Gastrocnemius medialis (tissue), 4 donors: ENCODE measurements around the gene RIPPLY2. TPM values are rescaled to one million over a fixed set of nuclear protein-coding genes. Genes with fewer than 3 reads are reported as not detected.
A peak's percentile ranks its signal among the peaks of the same experiment; 100 is the strongest.

Experiments
- ATAC-seq, 2 donors: fragments of 150-250 bp; one replicate each; pipeline ENCODE4 v1.9.1; 2016
- DNase-seq, 2 donors: peaks; one replicate each; pipeline ENCODE4 v3.0.0-alpha.2; 2019
- H3K27ac ChIP-seq, 4 donors: fragments of 200-600 bp; sonication (generic); 1 replicate in 1 of 4; 2 replicates in 3 of 4; pipeline ENCODE4 v1.5.1; 2016 to 2018; ENCODE audit warnings: mild to moderate bottlenecking in 2 of 4, moderate library complexity in 1 of 4
- H3K27me3 ChIP-seq, 3 donors: fragments of 200-600 bp; sonication (generic) in 2 of 3; 1 replicate in 1 of 3; 2 replicates in 2 of 3; pipeline versions ENCODE4 v1.5.1 to v1.6.0; 2016 to 2019; ENCODE audit warnings: mild to moderate bottlenecking in 1 of 3, moderate library complexity in 1 of 3
- H3K36me3 ChIP-seq, 2 donors: fragments of 200-600 bp; sonication (generic) in 1 of 2; one replicate each; pipeline ENCODE4 v1.5.1; 2017 to 2018
- H3K4me1 ChIP-seq, 2 donors: fragments of 200-600 bp; sonication (generic) in 1 of 2; one replicate each; pipeline ENCODE4 v1.5.1; 2016 to 2017; ENCODE audit warnings: mild to moderate bottlenecking in 2 of 2
- H3K4me3 ChIP-seq, 4 donors: fragments of 200-600 bp; sonication (generic) in 3 of 4; 1 replicate in 1 of 4; 2 replicates in 3 of 4; pipeline ENCODE4 v1.5.1; 2016 to 2019; ENCODE audit warnings: mild to moderate bottlenecking in 2 of 4
- H3K9me3 ChIP-seq, 3 donors: fragments of 200-600 bp; sonication (generic) in 2 of 3; 1 replicate in 1 of 3; 2 replicates in 2 of 3; pipeline ENCODE4 v1.5.1; 2016 to 2019
- POLR2A ChIP-seq, 2 donors: fragments of 450-650 bp; IDR thresholded peaks; one replicate each; pipeline ENCODE4 v1.6.1; 2017; ENCODE audit warnings: antibody characterized with exemption in 2 of 2, mild to moderate bottlenecking in 2 of 2, moderate library complexity in 2 of 2
- in situ Hi-C, 4 donors: fragments of 200-750 bp; cut with MboI; loops; one replicate each; pipeline versions ENCODE4 v1.15.0 to v1.8.0; 2017; ENCODE audit warnings: low sequenced_read_pairs in 4 of 4
- intact Hi-C: fragments of 100-400 bp; cut with DNase I; formaldehyde crosslinking; loops from one replicate; pipeline ENCODE4 v1.15.1; 2023; ENCODE audit warnings: low total_unique reads
- total RNA-seq, 4 donors: library from RNA; depleted of rRNA; stranded (reverse); fragments of >200 nt; gene quantifications; one replicate each; pipeline versions ENCODE4 v1.1.0 to v1.2.3, GENCODE V29; 2016
- TF ChIP-seq, protein P1 (sequence below), 5 experiments: fragments of 450-650 bp in 3 of 5; fragments of 200-600 bp in 2 of 5; sonication (generic) in 2 of 5; IDR thresholded peaks in 4 of 5; conservative IDR thresholded peaks in 1 of 5; 1 replicate in 4 of 5; 2 replicates in 1 of 5; pipeline ENCODE4 v1.5.1; 2016 to 2019; ENCODE audit warnings: antibody characterized with exemption in 5 of 5, mild to moderate bottlenecking in 3 of 5, moderate library complexity in 3 of 5

Gene RIPPLY2
- total RNA-seq, 4 donors from 2014 or later, result not detected

DNA sequence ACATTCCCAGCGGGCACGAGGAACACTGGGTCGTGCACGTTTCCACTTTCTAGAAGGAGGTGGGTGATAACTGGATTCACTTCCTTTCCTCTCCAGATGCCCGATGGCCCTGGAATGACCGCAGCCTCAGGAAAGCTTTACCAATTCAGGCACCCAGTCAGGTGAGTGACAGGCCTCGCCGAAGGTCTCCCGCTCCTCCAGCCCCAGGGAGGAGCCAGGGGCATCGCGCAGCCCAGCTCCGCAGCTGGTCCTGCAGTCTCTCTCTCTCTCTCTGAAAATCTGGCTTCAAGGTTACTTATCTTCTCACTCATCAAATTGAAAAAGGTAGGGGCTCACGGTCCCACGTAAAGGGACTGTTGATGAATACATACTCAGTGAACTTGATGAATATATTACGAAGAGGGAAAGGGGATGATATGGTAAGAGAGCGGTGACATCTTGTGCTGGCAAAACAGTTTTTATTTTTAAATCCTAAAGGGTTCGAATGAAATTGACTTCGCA, 891 bp downstream of the RIPPLY2 start:
- Histone ChIP-seq H3K4me1 (peaks cover 10% of the 10 kb centered on the region in 2 donors), H3K27ac (no peak overlapping the region), H3K9me3 (no peaks in the 10 kb centered on the region), H3K4me3 (peak overlapping the region in 3 of 4 donors; percentile 46 to 56 (median 53)), H3K27me3 (peaks cover 22 to 37% (median 35%) of the 10 kb centered on the region in 3 donors), H3K36me3 (no peaks in the 10 kb centered on the region)
- in situ Hi-C loops (no loop called here), intact Hi-C loops (no loop called here)
- DNase-seq (no peak), ATAC-seq (no peak)
- TF ChIP-seq, protein P1, sequence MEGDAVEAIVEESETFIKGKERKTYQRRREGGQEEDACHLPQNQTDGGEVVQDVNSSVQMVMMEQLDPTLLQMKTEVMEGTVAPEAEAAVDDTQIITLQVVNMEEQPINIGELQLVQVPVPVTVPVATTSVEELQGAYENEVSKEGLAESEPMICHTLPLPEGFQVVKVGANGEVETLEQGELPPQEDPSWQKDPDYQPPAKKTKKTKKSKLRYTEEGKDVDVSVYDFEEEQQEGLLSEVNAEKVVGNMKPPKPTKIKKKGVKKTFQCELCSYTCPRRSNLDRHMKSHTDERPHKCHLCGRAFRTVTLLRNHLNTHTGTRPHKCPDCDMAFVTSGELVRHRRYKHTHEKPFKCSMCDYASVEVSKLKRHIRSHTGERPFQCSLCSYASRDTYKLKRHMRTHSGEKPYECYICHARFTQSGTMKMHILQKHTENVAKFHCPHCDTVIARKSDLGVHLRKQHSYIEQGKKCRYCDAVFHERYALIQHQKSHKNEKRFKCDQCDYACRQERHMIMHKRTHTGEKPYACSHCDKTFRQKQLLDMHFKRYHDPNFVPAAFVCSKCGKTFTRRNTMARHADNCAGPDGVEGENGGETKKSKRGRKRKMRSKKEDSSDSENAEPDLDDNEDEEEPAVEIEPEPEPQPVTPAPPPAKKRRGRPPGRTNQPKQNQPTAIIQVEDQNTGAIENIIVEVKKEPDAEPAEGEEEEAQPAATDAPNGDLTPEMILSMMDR (IDR thresholded peaks at IDR 0.05 in 4 of 5, conservative IDR thresholded peaks at IDR 0.05 in 1 of 5), result no peak
- no peak for TF ChIP-seq POLR2A (IDR thresholded peaks at IDR 0.05)

DNA sequence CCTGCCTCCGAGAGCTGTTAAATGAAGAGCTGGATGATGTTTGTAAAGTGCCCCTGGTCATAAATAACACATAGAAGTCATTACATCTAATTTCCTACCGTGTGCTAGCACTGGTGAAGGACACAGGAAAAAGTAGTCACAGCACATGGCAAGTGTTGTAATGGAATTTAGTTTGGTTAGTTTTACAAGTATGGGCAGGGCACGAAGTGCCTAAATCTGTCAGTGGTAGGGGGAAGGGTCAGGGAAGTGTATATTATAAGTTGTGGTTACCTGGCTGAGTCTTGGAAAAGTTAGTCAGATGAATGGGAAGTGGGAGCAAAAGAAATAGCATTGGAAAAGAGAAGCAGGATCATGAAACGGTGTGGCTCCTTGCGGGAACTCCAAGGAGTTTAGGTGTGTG, 1.6 kb downstream of the RIPPLY2 start:
- TF ChIP-seq, protein P1 (IDR thresholded peaks at IDR 0.05 in 4 of 5, conservative IDR thresholded peaks at IDR 0.05 in 1 of 5), result no peak
- no peak for TF ChIP-seq POLR2A (IDR thresholded peaks at IDR 0.05)
- peaks cover 22 to 37% (median 35%) of the 10 kb centered on the region in 3 donors for H3K27me3 ChIP-seq
- intact Hi-C loops (no loop called here), in situ Hi-C loops (no loop called here)
- H3K27ac ChIP-seq, result no peak overlapping the region
- ATAC-seq (no peak), DNase-seq (no peak)
- H3K4me3 ChIP-seq, result no peak overlapping the region
- H3K4me1 ChIP-seq, result peaks cover 10 to 12% of the 10 kb centered on the region in 2 donors
- no peaks in the 10 kb centered on the region for H3K9me3 ChIP-seq
- no peaks in the 10 kb centered on the region for H3K36me3 ChIP-seq

DNA sequence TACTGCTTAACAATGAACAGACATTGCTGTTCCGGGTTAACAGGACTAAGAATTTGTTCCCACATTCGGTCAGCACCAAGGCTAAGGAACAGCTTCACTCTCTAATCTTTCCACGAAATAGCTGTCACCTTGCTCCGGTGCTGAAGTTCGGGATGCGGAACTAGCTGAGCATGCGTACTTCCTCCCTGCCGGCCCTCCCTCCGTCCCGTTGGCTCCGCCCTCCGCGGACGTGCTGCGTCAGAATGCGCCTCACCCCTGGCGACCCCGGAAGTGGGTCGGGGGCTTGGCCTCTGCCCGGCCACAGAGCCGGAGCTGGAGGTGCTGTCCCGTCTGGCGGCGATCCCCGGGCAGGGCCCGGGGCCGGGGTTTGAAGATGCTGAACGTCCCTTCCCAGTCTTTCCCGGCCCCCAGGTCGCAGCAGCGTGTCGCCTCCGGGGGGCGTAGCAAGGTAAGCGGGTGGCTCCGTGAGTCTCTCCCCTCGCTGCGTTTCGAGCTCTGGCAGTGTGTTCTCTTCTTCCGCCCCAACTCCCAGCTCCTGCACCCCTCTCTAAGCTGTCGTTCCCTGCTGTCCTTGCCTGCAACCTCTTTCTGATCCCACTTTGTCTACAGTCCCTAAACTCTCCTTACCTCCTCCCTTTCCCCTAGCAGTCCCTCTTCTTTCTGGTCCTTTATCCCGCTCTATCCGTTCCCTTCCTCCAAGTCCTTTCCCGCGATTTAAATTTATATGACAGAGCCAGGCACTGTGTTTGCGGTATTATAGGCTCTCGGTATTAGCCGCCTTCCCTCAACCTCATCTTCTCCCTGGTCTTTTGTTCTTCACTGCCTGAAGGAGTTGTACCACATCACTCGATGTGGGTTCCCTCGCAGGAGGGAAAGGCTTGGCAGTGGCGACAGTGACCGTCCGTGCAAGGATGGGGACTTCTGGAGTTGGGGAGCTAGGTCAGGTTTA, 6.5 kb downstream of the RIPPLY2 start, which contains the start of gene CYB5R4:
Gene CYB5R4 (plus strand): TSS at position 280 of the 949 bp plus-strand sequence. CDS start 94 bp downstream, at position 374.
- TF ChIP-seq, protein P1 (IDR thresholded peaks at IDR 0.05 in 4 of 5, conservative IDR thresholded peaks at IDR 0.05 in 1 of 5), result peak in 4 of 5 experiments; percentile 23 to 52 (median 36)
- TF ChIP-seq POLR2A (IDR thresholded peaks at IDR 0.05), result peak; percentile 68 to 82
- intact Hi-C loops, result loop anchor here (1.0 kb wide), 1 partner anchor 368 kb away; the partner anchor contains the start of gene CEP162
- in situ Hi-C loops, result no loop called here

DNA sequence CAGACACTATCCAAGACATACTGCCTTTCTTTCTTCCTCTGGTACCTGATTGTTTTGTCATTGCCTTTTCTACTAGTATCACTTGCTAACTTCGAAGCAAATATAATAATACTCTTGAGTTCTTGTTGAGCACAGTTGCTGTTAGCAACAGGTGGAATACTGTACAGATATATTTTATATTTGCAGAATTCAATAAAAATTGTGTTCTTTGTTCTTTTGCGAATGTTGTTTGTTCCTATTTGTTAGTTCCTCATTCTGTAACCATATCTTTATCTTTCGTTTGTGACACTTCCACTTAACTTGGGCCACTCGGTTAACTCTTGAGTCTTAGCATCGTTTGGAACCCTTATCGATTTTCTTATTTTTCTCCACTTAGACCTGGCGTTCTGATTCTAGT, 7.2 kb downstream of the RIPPLY2 start:
- ATAC-seq (no peak), DNase-seq (no peak)
- TF ChIP-seq POLR2A (IDR thresholded peaks at IDR 0.05), result no peak
- TF ChIP-seq, protein P1 (IDR thresholded peaks at IDR 0.05 in 4 of 5, conservative IDR thresholded peaks at IDR 0.05 in 1 of 5), result no peak
- peak overlapping the region; percentile 88 to 93 (median 90) for H3K4me3 ChIP-seq
- no peaks in the 10 kb centered on the region for H3K9me3 ChIP-seq
- in situ Hi-C loops (no loop called here), intact Hi-C loops (no loop called here)
- peak overlapping the region; percentile 84 to 91 (median 89) for H3K27ac ChIP-seq
- peaks cover 16 to 20% of the 10 kb centered on the region in 2 donors for H3K4me1 ChIP-seq
- peaks cover 0 to 5% (median 0%) of the 10 kb centered on the region in 3 donors for H3K27me3 ChIP-seq
- H3K36me3 ChIP-seq, result peaks cover 0 to 12% of the 10 kb centered on the region in 2 donors

More for the DNA sequence above, 6.5 kb downstream of the RIPPLY2 start, which contains the start of gene CYB5R4:
- Histone ChIP-seq H3K36me3 (peaks cover 0 to 5% of the 10 kb centered on the region in 2 donors), H3K9me3 (no peaks in the 10 kb centered on the region), H3K4me3 (peak within 1 kb of the TSS; percentile 88 to 93 (median 90)), H3K27me3 (peaks cover 0 to 5% (median 2%) of the 10 kb centered on the region in 3 donors), H3K27ac (peak within 1 kb of the TSS; percentile 84 to 91 (median 89)), H3K4me1 (peaks cover 16 to 20% of the 10 kb centered on the region in 2 donors)
- ATAC-seq (peak; percentile 99), DNase-seq (peak; percentile 85 to 89)
